ENCODE measurements around the gene GLYR1. TPM values are rescaled to one million over a fixed set of nuclear protein-coding genes. Genes with fewer than 3 reads are reported as not detected.
A peak's percentile ranks its signal among the peaks of the same experiment; 100 is the strongest.

Gene GLYR1
- total and polyA plus RNA-seq, 2 donors from 2014 or later: 47.9 to 119 TPM

GRCh38 chr16:4775005-4775404 lies 72.1 kb downstream of the GLYR1 start:
- Histone ChIP-seq H3K9ac (ENCODE audit: low read length in 3 of 3) (no peak overlapping the region), H3K36me3 (ENCODE audit: control insufficient read depth in 2 of 3, insufficient read depth in 3 of 3, low read length in 3 of 3) (no peaks in the 10 kb centered on the region), H3K4me1 (ENCODE audit: control insufficient read depth in 2 of 3, insufficient read depth in 2 of 3, low read depth in 1 of 3, low read length in 3 of 3) (no peaks in the 10 kb centered on the region), H3K27me3 (ENCODE audit: control insufficient read depth, insufficient read depth, low read length) (no peaks in the 10 kb centered on the region), H3K27ac (ENCODE audit: low read depth in 2 of 2, low read length in 2 of 2) (no peak overlapping the region), H3K9me3 (ENCODE audit: control insufficient read depth in 2 of 3, insufficient read depth in 1 of 3, low read length in 3 of 3) (no peaks in the 10 kb centered on the region), H3K4me3 (ENCODE audit: low read length in 3 of 3) (no peak overlapping the region)
- intact Hi-C loops (cut with DNase I): no loop called here
- DNase-seq (no peak), FAIRE-seq (no peak)
- TF ChIP-seq CTCF (IDR thresholded peaks at IDR 0.05; ENCODE audit: borderline replicate concordance, extremely low read depth, insufficient read depth): no peak

DNA sequence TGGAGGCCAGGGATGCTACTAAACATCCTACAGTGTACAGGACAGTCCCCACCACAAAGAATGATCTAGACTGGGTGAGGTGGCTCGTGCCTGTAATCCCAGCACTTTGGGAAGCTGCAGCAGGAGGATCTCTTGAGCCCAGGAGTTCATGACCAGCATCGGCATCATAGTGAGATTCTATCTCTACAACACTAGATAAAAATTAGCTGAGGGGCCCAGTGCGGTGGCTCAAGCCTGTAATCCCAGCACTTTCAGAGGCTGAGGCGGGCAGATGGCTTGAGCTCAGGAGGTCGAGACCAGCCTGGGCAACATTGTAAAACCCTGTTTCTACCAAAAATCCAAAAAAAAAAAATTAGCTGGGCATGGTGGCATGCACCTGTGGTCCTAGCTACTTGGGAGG lies 74.7 kb downstream of the GLYR1 start:
- TF ChIP-seq CTCF (IDR thresholded peaks at IDR 0.05; ENCODE audit: borderline replicate concordance, extremely low read depth, insufficient read depth): no peak
- Histone ChIP-seq H3K9me3 (ENCODE audit: control insufficient read depth in 2 of 3, insufficient read depth in 1 of 3, low read length in 3 of 3) (no peaks in the 10 kb centered on the region), H3K4me3 (ENCODE audit: low read length in 3 of 3) (no peak overlapping the region), H3K27me3 (ENCODE audit: control insufficient read depth, insufficient read depth, low read length) (no peaks in the 10 kb centered on the region), H3K36me3 (ENCODE audit: control insufficient read depth in 2 of 3, insufficient read depth in 3 of 3, low read length in 3 of 3) (no peaks in the 10 kb centered on the region), H3K4me1 (ENCODE audit: control insufficient read depth in 2 of 3, insufficient read depth in 2 of 3, low read depth in 1 of 3, low read length in 3 of 3) (peaks cover 0 to 4% (median 3%) of the 10 kb centered on the region in 3 donors), H3K27ac (ENCODE audit: low read depth in 2 of 2, low read length in 2 of 2) (no peak overlapping the region), H3K9ac (ENCODE audit: low read length in 3 of 3) (no peak overlapping the region)
- DNase-seq (no peak), FAIRE-seq (no peak)
- intact Hi-C loops (cut with DNase I): no loop called here

- no peak overlapping the region for H3K4me3 ChIP-seq (ENCODE audit: low read length in 3 of 3)
- DNase-seq (no peak), FAIRE-seq (no peak)
- H3K9ac ChIP-seq (ENCODE audit: low read length in 3 of 3): no peak overlapping the region
- no peaks in the 10 kb centered on the region for H3K27me3 ChIP-seq (ENCODE audit: control insufficient read depth, insufficient read depth, low read length)
- no peaks in the 10 kb centered on the region for H3K36me3 ChIP-seq (ENCODE audit: control insufficient read depth in 2 of 3, insufficient read depth in 3 of 3, low read length in 3 of 3)
- no peak overlapping the region for H3K27ac ChIP-seq (ENCODE audit: low read depth in 2 of 2, low read length in 2 of 2)
- no peak for TF ChIP-seq CTCF (IDR thresholded peaks at IDR 0.05; ENCODE audit: borderline replicate concordance, extremely low read depth, insufficient read depth)
- intact Hi-C loops (cut with DNase I): no loop called here
- H3K4me1 ChIP-seq (ENCODE audit: control insufficient read depth in 2 of 3, insufficient read depth in 2 of 3, low read depth in 1 of 3, low read length in 3 of 3): peaks cover 0 to 4% (median 3%) of the 10 kb centered on the region in 3 donors
- no peaks in the 10 kb centered on the region for H3K9me3 ChIP-seq (ENCODE audit: control insufficient read depth in 2 of 3, insufficient read depth in 1 of 3, low read length in 3 of 3)
Measured at GRCh38 chr16:4771646-4772045, 75.4 kb downstream of the GLYR1 start.

GRCh38 chr16:4769306-4769638 lies 77.8 kb downstream of the GLYR1 start:
- Histone ChIP-seq H3K4me1 (ENCODE audit: control insufficient read depth in 2 of 3, insufficient read depth in 2 of 3, low read depth in 1 of 3, low read length in 3 of 3) (peaks cover 0 to 16% (median 4%) of the 10 kb centered on the region in 3 donors), H3K27me3 (ENCODE audit: control insufficient read depth, insufficient read depth, low read length) (no peaks in the 10 kb centered on the region), H3K9me3 (ENCODE audit: control insufficient read depth in 2 of 3, insufficient read depth in 1 of 3, low read length in 3 of 3) (no peaks in the 10 kb centered on the region), H3K27ac (ENCODE audit: low read depth in 2 of 2, low read length in 2 of 2) (peak overlapping the region in 1 of 2 donors; percentile 89), H3K4me3 (ENCODE audit: low read length in 3 of 3) (peak overlapping the region; percentile 46 to 79 (median 76)), H3K9ac (ENCODE audit: low read length in 3 of 3) (peak overlapping the region in 1 of 3 donors; percentile 68), H3K36me3 (ENCODE audit: control insufficient read depth in 2 of 3, insufficient read depth in 3 of 3, low read length in 3 of 3) (no peaks in the 10 kb centered on the region)
- FAIRE-seq (no peak), DNase-seq (peak in 3 of 5 donors; percentile 21 to 55 (median 22))
- no peak for TF ChIP-seq CTCF (IDR thresholded peaks at IDR 0.05; ENCODE audit: borderline replicate concordance, extremely low read depth, insufficient read depth)
- intact Hi-C loops (cut with DNase I): no loop called here

Data from kidney (tissue), 14 donors.